ENCODE results near the gene CAV2.

Gene CAV2

DNA sequence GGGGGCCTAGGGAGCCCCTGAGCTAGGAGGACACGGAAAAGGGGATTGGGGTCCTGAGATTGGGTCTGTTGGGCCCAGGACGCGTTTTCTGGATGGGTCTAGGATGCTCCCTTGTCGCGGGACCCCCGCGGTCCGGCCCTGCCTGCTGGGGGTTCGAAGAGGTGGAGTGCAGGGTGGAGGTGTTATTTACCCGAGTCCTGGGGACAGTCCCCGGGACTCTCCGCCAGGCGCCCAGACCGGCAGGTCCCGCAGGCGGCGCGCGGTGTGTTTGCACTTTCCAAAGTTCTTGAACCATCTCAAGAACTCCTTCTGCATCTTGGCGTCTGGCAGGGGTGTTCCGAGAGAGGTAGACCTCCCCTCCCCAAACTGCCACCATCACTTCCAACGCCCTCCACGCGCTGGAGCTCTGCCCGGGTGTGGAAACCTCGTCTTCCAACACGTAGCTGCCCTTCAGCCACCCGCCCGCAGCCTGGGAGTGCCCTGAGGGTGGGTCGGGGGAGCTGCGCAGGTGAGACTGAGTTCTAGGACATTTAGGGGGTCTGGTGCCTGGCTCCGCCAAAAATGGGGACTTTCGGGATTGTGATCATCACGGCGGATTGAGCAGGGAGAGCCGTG, 25.9 kb downstream of the CAV2 start:
- DNase-seq, result peak; percentile 35 to 49

GRCh38 chr7:116525913-116526861, 26.6 kb downstream of the CAV2 start:
- DNase-seq, result peak; percentile 66 to 68

DNA sequence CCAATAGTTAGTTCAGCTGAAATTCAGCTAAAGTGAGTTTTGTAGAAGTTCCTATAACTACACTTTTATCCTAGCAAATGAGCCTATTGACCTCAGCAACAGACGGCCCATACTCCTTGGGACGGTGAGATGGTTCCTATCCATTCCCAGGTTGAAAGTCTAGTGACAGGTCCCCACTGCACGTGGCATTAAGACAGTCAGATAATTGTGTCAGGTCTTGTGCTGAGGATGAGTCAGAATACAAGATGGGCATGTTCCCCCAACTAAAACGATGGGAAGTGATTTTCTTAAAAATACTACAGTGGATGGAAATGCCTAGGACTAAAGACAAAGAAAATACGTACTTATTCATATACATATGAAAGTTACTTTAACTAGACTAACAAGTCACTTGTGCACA, 27.4 kb downstream of the CAV2 start:
- no peak for DNase-seq

GRCh38 chr7:116527521-116527920, 28.0 kb downstream of the CAV2 start:
- DNase-seq, result no peak

GRCh38 chr7:116528008-116528789, 28.7 kb downstream of the CAV2 start:
- no peak for DNase-seq

DNA sequence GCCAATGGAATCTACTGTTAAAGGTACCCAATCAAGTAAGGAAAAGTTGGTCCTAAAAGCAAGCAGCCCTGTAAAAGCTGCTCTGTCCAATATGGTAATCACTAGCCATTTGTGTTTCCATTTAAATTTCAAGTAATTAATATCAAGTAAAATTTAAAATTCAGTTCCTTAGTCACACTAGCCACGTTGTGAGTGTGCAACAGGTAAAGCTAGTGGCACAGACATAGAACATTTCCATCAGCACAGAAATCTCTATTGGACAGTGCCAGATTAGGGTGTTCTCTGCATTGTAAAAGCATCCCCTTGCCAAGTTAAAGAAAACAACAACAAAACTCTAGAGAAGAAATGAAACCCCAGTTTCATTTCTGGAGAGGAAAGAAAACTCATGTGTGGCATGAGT, 29.7 kb downstream of the CAV2 start:
- no peak for DNase-seq

- DNase-seq, result no peak
Measured at GRCh38 chr7:116530107-116530820, 30.7 kb downstream of the CAV2 start.

DNA sequence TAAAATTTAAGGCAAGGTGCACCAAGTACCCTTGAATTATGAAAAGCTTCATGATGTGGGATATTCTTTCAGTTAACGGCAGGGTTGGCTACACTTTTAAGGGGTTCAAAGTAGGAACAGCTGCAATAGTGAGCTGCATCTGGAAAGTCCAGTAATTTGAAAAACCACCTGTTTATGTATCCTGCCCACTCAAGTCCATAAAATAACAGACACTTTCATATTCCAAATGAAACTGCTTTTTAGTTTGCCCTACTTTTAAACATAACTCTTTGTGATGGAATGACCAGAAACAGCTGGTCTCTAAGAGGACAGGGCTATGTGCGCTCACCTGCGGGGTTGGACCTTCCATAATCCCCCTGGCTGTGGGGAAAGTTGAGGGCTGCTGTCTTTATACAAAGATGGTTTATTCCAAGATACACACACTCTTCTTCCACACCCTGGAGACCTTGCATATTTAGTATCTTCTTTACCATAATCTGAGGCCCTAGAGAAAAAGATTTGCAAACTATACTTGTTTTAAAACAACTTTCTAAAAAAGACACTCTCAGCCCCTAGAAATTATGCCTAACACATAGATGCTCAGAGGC, 32.7 kb downstream of the CAV2 start:
- no peak for DNase-seq

DNA sequence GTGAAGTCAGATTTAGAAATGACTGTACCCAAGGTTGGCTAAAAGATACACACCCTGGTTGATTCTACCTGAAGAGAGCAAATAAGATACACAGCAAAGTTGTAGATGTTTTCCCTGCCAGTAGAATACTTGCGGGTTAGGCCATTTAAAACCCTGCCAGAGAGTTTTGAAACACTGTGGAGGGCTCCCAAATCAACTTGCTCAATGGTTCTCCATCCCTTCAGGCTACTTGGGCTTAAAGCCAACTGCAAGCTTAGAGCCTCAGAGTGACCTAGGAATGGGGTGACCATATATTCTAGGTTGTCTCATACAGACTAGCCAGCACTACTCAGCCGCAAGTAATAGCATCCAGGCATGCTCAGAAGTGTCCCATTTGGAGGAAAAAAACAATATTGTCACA, 35.3 kb downstream of the CAV2 start:
- no peak for DNase-seq

DNA sequence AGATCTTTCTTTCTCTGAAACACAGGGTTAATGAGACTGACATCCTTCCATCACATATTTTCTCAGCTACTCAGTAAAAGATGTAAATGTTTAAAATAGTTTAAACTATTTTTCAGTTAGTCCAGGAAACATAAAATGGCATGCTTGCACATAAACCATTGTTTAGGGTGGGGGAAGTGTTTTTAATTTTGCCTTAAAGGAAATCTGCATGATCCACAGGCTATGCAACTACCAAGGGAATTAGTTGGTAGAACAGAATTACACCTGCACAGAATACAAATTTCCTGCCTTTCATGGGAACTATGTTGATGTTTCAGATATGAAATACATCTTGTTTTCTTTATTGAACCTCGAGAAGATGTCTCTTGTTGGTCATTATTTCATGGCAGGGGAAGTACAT, 35.9 kb downstream of the CAV2 start:
- no peak for DNase-seq

GRCh38 chr7:116538138-116538537, 38.6 kb downstream of the CAV2 start:
- no peak for DNase-seq

DNA sequence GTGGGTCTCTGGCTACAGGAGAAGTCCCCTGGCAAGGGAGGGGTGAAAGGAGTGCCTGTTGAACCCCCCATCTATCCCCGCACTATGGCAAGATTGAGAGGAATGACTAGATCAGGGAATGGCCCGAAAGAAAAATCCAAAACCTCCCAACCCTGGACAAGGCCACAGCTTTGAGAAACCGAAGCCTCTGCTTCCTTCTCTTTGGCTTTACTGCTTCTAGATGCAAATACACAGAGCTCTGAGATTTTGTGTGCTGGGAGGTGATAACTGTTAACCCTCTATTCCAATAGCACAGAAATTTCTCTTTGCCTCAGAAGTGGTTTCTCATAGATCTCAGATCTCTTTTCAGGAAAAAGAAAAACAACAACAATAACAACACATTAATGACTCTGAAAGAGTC, 40.3 kb downstream of the CAV2 start:
- DNase-seq, result no peak

- no peak for DNase-seq
Measured at GRCh38 chr7:116540743-116541142, 41.2 kb downstream of the CAV2 start.

GRCh38 chr7:116541951-116542350, 42.4 kb downstream of the CAV2 start:
- no peak for DNase-seq

GRCh38 chr7:116542618-116543017, 43.1 kb downstream of the CAV2 start:
- DNase-seq, result no peak

DNA sequence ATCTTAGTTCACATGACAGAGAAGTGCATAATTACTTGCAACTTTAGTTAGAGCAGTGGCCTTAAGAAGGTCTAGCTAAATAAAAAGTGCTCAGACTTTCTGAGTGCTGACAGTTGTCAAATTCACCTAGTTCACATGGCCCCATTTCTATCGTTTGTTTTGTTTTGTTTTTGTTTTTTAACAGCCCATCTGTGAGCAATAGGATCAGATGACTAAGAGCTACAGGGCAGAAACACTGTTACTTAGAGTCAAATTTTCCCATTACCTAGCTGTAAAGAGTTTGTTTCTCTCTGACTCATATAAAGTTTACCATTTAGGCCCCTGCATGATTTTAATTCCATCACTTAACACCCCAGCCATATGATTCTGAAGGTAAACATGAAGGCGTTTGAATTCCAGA, 44.1 kb downstream of the CAV2 start:
- DNase-seq, result no peak

DNA sequence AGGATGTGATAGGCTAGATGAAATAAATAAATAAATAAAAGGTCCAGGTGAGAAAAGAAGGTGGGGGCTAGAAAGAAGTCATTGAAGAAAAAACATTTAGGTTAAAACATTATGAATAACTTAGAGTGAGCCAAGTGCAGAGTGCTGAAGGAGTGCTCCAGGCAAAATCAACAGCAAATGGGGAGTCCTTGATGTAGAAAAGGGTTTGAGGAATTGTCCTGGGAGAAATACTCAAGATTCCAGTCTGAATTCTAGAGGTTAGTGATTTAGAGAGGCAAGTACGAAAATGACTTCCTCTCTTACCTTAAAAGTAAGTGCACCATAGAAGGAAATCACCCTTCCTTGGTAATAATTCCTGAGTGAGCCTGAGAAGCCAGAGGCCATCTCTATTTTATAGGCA, 44.9 kb downstream of the CAV2 start:
- DNase-seq, result no peak

- DNase-seq, result no peak
Measured at GRCh38 chr7:116545411-116545993, 46.0 kb downstream of the CAV2 start.

DNA sequence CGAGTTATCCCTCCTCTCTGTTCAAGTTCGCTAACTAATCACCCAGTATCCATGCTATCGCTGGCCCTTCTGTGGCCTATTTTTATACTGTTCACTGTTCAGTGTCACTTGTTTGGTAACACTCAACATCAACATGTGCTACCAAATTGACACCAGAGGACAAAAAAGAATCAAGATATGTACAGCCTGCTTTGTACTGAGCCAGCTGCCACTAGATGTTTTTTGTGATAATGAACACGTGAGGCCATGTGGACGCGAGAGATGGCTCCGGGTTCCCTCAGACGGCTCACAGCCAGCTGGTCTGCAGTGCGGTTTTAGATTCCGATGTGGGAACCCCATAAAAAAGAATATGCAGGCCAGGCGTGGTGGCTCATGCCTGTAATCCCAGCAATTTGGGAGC, 46.5 kb downstream of the CAV2 start:
- DNase-seq, result no peak

GRCh38 chr7:116546916-116547315, 47.4 kb downstream of the CAV2 start:
- no peak for DNase-seq

- DNase-seq, result no peak
Measured at GRCh38 chr7:116547347-116547746, 47.8 kb downstream of the CAV2 start.

GRCh38 chr7:116548506-116548905, 49.0 kb downstream of the CAV2 start:
- no peak for DNase-seq
